EH (cell line): ENCODE measurements around the gene TMIGD2.
"Not testable (repeated sequence)": the region's sequence is repeated elsewhere in the genome, so short reads cannot be mapped to it uniquely, and the experiment has no call there.

Source experiments
- DNase-seq: peaks from one replicate; pipeline ENCODE4 v3.0.0-alpha.2; 2015; ENCODE audit warnings: low read depth

TMIGD2 gene, protein sequence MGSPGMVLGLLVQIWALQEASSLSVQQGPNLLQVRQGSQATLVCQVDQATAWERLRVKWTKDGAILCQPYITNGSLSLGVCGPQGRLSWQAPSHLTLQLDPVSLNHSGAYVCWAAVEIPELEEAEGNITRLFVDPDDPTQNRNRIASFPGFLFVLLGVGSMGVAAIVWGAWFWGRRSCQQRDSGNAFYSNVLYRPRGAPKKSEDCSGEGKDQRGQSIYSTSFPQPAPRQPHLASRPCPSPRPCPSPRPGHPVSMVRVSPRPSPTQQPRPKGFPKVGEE

DNA sequence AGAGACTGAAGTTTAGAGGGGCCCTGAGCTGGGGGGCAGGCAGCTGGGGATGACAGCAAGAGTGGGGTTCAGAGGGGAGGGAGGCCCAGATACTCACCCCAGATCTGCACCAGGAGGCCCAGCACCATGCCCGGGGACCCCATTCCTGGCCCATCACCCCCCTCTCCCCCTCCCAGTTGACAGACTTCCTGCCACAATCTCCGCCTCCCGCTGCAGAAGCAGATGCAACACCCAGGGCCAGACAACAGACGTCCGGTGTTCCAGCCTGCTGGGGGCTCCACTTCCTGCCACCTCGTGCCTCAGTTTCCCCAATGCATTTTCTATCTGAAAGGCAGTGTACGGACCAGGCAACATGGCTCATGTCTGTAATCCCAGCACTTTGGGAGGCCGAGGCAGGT lies at the start of gene TMIGD2:
Gene TMIGD2 (minus strand): TSS at position 147 of the 398 bp plus-strand sequence. CDS start 4 bp downstream, at position 143.
- no peak for DNase-seq

- DNase-seq: no peak
These were observed 48.5 kb upstream of the TMIGD2 start for GRCh38 chr19:4350726-4351125.

GRCh38 chr19:4350111-4350510 lies 47.9 kb upstream of the TMIGD2 start:
- DNase-seq: no peak

DNA sequence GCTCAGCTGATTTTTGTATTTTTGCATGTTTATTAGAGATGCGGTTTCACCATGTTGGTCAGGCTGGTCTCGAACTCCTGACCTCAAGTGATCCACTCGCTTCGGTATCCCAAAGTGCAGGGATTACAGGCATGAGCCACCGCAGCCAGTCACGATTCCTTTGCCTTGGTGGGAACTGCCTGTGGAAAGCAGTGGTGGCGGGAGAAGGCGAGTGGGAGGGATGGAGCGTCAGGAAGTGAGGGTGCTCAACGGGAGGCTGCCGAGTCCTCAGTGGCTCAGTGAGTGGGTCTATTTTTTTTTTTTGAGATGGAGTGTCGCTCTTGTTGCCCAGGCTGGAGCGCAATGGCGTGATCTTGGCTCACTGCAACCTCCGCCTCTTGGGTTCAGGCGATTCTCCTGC lies 47.0 kb upstream of the TMIGD2 start:
- not testable (repeated sequence) for DNase-seq

GRCh38 chr19:4347521-4347920 lies 45.3 kb upstream of the TMIGD2 start:
- DNase-seq: no peak

DNA sequence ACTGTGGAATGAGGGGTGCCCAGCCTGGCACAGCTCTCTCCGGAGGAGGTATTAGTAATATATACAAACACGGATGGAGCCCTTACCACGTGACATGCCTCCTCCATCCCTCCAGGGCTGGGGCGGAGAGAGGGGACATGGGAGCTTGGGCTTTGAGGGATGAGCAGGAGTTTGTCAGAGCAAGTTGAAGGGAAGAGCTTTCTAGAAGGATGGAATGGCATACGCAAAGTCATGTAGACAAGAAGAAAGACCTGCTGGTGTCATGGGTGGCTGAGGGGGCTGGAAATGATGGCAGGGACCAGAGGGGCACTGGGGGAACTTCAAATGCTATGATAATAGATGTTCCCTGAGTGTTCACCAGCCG lies 43.8 kb upstream of the TMIGD2 start:
- DNase-seq: no peak

DNA sequence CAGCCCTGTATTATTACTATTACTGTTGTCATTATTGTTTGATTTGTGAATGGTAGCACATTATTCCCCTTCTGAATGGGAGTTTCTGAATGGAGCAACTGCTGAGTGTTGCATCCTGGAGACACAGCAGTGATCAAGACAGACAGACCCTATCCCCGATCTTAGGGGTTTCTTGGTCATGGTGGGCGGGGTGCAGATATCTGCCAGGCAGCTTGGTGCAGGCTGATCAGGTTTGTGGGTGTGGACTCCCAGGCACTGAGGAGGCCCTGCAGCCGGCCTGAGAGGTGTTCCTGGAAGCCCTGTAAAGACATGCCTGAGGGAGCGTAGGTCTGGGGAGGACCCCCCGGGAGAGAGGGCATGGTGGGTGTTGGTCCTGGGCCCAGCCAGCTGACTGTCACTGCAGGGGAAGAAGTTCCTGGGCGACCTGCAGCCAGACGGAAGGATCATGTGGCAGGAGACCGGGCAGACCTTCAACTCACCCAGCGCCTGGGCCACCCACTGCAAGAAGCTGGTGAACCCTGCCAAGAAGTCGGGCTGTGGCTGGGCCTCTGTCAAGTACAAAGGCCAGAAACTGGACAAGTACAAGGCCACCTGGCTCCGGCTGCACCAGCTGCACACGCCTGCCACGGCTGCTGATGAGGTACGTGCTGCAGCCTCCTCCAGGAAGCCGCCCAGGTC lies 43.3 kb upstream of the TMIGD2 start:
- DNase-seq: no peak

GRCh38 chr19:4343370-4344307 lies 41.5 kb upstream of the TMIGD2 start, which contains the start of gene MPND:
Gene MPND (plus strand): TSS chr19:4343562. CDS start chr19:4343594, 32 bp downstream.
- DNase-seq: peak; percentile 83

DNA sequence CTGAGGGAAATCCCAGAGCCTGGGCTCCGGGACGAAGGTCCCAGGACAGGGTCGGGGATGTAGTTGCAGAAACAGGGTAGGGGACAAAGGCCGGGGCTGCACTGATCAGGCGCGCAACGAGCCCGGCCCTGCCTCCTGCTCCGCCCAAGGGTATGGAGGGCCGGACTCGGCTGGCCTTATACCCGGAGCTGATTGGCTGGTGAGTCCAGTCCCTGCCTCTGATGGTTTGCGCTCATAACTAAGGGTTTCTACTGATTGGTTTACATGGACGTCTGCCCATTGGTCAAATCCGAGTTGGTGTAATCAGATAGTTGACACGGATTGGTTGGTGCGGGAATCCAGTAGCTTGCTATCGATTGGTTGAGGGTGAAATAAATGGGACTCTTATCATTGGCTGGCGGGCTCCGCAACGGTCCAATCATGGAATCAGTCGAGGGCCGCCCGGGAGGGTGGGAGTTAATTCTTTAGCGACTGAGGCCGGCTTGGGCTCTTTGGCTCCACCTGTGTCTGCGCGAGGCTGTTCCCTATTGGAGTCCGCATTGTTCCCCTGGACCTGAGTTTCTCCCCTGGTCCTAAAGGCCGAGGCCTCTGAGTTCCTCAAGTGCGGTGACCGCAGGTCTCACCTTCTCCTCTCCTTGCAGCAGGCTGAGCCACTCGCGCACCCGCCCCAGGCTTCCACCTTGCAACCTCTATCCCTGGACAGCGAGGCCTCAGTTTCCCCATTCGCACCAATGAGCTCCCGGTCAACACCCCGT lies 40.6 kb upstream of the TMIGD2 start:
- DNase-seq: peak; percentile 100

DNA sequence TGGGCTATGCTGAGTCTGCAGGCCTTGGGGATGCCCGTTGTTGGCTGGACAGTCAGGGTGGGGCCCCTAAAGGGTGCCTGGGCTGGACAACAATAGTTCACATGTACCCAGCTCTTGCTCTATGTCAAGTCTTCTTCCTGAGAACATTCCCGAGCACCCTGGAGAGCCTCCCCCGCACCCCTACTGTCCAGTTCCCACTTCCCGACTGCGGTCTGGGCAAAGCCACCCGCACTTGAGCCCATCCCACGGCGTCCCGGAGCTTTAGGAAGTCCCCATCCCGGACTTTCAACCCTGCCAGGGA lies 40.1 kb upstream of the TMIGD2 start:
- DNase-seq: no peak

- no peak for DNase-seq
These were observed 36.5 kb upstream of the TMIGD2 start, which contains the start of gene STAP2 for GRCh38 chr19:4338441-4339355. Gene STAP2 (minus strand): TSS chr19:4338827. CDS start chr19:4338753, 74 bp downstream.

- peak; percentile 24 for DNase-seq
These were observed 35.8 kb upstream of the TMIGD2 start for GRCh38 chr19:4337906-4338440.

DNA sequence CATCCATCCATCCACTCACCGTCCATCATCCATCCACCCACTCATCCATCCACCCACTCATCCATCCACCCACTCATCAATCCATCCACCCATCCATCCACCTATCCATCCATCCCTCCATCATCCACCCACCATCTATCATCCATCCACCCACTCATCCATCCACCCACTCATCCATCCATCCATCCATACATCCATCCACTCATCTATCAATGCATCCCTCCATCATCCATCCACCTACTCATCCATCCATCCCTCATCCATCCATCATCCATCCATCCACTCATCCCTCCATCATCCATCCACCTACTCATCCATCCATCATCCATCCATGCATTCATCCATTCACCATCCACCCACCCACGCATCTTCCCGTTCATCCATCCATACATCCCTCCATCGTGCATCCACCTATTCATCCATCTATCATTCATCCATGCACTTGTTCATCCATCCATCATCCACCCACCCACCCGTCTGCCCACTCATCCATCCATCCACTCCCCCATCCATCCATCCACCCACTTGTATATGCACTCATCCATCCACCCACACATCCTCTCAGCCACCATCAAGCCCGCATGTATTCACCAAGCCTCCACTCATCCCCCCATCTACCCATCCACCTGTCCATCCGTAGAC lies 32.9 kb upstream of the TMIGD2 start:
- DNase-seq: no peak

- DNase-seq: no peak
These were observed 27.7 kb upstream of the TMIGD2 start for GRCh38 chr19:4329858-4330257.

GRCh38 chr19:4328991-4329681 lies 26.9 kb upstream of the TMIGD2 start:
- not testable (repeated sequence) for DNase-seq

DNA sequence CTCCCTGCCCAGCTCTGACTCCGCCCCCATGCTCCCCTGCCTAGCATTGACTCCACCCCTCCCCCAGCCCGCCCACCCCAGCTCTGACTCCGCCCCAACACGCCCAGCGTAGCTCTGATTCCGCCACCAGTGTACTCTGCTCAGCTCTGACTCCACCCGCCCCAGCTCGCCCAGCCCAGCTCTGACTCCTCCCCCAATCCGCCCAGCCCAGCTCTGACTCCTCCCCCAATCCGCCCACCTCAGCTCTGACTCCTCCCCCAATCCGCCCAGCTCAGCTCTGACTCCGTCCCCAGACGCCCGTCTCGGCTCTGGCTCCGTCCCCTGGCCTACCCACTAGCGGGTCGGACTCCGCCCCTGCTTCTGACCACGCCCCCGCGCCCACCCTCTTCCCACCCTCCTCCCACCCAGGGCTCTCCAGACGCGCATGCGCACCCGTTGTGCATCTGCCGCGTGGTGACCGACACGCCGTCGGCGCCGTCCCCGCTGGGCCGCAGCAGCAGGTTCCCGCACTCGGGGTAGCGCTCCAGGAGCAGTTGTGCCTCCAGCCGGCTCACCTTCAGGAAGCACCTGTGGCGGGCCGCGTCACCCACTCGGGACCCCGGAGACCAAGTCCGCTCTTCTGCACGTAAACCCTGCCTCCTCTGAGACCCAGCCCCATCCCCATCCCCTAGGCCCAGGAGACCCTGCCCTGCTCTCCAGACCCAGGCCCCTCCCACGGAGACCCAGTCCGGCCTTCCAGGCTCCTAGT lies 26.2 kb upstream of the TMIGD2 start:
- peak; percentile 94 for DNase-seq

- no peak for DNase-seq
These were observed 25.7 kb upstream of the TMIGD2 start for GRCh38 chr19:4327877-4328242.

DNA sequence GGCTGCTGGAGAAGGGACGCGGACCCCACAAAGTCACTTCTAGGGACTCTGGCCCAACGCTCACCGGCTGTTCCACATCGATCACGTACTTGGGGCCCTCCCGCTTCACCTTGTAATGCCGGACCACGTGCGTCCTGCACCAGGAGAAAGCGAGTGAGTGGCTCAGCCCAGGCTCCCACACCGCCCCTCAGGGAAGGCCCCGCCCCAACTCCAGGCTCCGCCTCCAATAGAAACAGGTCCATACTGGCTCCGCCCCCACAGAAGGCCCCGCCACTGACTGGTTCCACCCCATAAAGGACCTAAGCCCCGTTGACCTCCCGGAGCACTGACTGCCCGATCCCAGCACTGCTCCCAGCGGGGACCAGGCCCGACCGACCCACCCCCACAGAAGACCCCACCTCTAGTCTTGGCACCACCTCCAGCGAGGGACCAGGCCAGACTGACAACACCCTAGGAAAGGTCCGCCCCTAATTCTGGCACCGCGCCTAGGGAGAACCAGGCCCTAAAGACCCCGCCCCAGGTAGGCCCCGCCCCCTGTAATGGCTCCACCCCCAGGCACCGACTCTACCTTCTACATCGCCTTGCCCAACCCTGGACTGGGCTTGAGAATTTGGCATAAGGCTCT lies 25.2 kb upstream of the TMIGD2 start:
- DNase-seq: peak; percentile 64
